GM21447 (cell line): Measurements from ENCODE around the gene ZFYVE21.

Experiments used
- ATAC-seq: cut with Tn5 transposase; IDR thresholded peaks from one replicate; pipeline ENCODE4 v1.9.1; 2021; ENCODE audit not compliant: unreplicated experiment

Gene ZFYVE21

GRCh38 chr14:103735815-103736545 is 20.4 kb downstream of the ZFYVE21 start:
- no peak for ATAC-seq

GRCh38 chr14:103736546-103737431 is 21.2 kb downstream of the ZFYVE21 start:
- no peak for ATAC-seq

GRCh38 chr14:103737432-103738045 is 21.9 kb downstream of the ZFYVE21 start:
- ATAC-seq = no peak

- no peak for ATAC-seq
These were observed 22.6 kb downstream of the ZFYVE21 start for GRCh38 chr14:103738166-103738565.

- no peak for ATAC-seq
These were observed 23.3 kb downstream of the ZFYVE21 start for GRCh38 chr14:103738701-103739451.

- no peak for ATAC-seq
These were observed 23.8 kb downstream of the ZFYVE21 start for GRCh38 chr14:103739466-103739792.

- ATAC-seq = no peak
These were observed 24.3 kb downstream of the ZFYVE21 start for GRCh38 chr14:103739793-103740501.

- ATAC-seq = no peak
These were observed 25.5 kb downstream of the ZFYVE21 start for GRCh38 chr14:103740991-103741689.

GRCh38 chr14:103741876-103742275 is 26.3 kb downstream of the ZFYVE21 start:
- no peak for ATAC-seq

- ATAC-seq = no peak
These were observed 27.1 kb downstream of the ZFYVE21 start for GRCh38 chr14:103742499-103743255.

GRCh38 chr14:103743691-103744090 is 28.1 kb downstream of the ZFYVE21 start:
- no peak for ATAC-seq

GRCh38 chr14:103744621-103745395 is 29.2 kb downstream of the ZFYVE21 start:
- no peak for ATAC-seq

- ATAC-seq = no peak
These were observed 29.8 kb downstream of the ZFYVE21 start for GRCh38 chr14:103745424-103745823.

- no peak for ATAC-seq
These were observed 31.1 kb downstream of the ZFYVE21 start for GRCh38 chr14:103746701-103747100.

- no peak for ATAC-seq
These were observed 32.9 kb downstream of the ZFYVE21 start for GRCh38 chr14:103748534-103748857.

- ATAC-seq = no peak
These were observed 33.8 kb downstream of the ZFYVE21 start for GRCh38 chr14:103749452-103749851.

- ATAC-seq = no peak
These were observed 34.2 kb downstream of the ZFYVE21 start for GRCh38 chr14:103749860-103750259.

- no peak for ATAC-seq
These were observed 38.2 kb downstream of the ZFYVE21 start for GRCh38 chr14:103753774-103754173.

GRCh38 chr14:103755060-103755459 is 39.5 kb downstream of the ZFYVE21 start:
- no peak for ATAC-seq
